ENCODE results near the gene ELAC2. TPM values are rescaled to one million over a fixed set of nuclear protein-coding genes. Genes with fewer than 3 reads are reported as not detected.

The ELAC2 gene
- total RNA-seq, 2 experiments from 2014 or later = 51.6 to 53.3 TPM

DNA sequence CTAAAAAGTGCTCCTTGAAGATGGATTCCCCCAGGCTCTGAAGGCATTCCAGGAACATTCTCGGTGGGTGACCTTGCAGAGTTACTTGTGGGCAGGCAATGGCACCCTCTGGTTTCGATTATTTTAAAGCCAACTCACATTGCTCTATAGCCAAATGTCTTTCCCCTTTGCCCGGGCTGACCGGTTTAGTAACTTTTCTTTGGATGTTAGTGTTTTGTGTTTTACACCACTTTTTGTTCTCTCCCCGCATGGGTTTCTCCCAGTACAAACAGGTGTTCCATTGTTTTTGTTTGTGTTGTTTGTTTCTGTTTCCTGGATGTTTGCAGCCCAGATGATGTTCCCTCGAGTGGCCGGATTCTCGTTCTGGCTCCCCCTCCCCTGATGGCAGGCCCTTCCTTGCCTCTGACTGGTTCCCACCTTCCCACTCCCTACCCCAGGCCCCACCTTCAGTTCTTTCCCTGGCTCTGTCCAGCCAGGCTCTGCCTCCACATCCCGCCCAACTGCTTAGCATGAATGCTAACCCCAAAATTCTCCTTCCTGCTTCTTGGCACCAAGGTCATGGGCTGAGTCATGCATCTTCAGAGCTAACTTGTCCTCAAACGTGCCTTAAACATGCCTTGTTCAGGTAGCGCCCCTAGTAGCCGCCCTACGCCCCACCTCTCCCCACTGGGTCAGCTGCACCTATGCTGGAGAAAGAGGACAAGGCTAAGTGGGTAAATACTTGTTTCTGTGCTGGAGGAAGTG is 40.6 kb downstream of the ELAC2 start:
- Histone ChIP-seq H3K27me3 (ENCODE audit: control insufficient read depth in 1 of 2, insufficient read depth in 2 of 2, low read length in 2 of 2) (peaks cover 3 to 14% of the 10 kb centered on the region in 2 experiments), H3K4me1 (ENCODE audit: insufficient read depth, low read length) (peaks cover 4% of the 10 kb centered on the region), H3K36me3 (ENCODE audit: insufficient read depth, low read length) (no peaks in the 10 kb centered on the region), H3K27ac (ENCODE audit: low read depth in 1 of 2, low read length in 2 of 2) (no peak overlapping the region), H3K9me3 (ENCODE audit: control insufficient read depth in 1 of 2, insufficient read depth in 1 of 2, low read length in 2 of 2) (peaks cover 0 to 14% of the 10 kb centered on the region in 2 experiments), H3K4me3 (ENCODE audit: low read length) (no peak overlapping the region)
- no peaks in the 10 kb centered on the region for H3K36me3 Mint-ChIP-seq (ENCODE audit: low read depth)
- peaks cover 50% of the 10 kb centered on the region for H3K27me3 Mint-ChIP-seq
- POLR2A ChIA-PET = no interaction called here
- H3K4me1 Mint-ChIP-seq (ENCODE audit: low read depth) = no peaks in the 10 kb centered on the region
- H3K27ac Mint-ChIP-seq = no peak overlapping the region
- TF ChIP-seq, protein P1, sequence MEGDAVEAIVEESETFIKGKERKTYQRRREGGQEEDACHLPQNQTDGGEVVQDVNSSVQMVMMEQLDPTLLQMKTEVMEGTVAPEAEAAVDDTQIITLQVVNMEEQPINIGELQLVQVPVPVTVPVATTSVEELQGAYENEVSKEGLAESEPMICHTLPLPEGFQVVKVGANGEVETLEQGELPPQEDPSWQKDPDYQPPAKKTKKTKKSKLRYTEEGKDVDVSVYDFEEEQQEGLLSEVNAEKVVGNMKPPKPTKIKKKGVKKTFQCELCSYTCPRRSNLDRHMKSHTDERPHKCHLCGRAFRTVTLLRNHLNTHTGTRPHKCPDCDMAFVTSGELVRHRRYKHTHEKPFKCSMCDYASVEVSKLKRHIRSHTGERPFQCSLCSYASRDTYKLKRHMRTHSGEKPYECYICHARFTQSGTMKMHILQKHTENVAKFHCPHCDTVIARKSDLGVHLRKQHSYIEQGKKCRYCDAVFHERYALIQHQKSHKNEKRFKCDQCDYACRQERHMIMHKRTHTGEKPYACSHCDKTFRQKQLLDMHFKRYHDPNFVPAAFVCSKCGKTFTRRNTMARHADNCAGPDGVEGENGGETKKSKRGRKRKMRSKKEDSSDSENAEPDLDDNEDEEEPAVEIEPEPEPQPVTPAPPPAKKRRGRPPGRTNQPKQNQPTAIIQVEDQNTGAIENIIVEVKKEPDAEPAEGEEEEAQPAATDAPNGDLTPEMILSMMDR (IDR thresholded peaks at IDR 0.05) = no peak
- no peak for ATAC-seq (ENCODE audit: poor library complexity)
- CTCF ChIA-PET = no interaction called here
- H3K9me3 Mint-ChIP-seq = no peaks in the 10 kb centered on the region
- no peak for DNase-seq
- intact Hi-C loops (cut with DNase I, micrococcal nuclease) = no loop called here
- no peak overlapping the region for H3K4me3 Mint-ChIP-seq

DNA sequence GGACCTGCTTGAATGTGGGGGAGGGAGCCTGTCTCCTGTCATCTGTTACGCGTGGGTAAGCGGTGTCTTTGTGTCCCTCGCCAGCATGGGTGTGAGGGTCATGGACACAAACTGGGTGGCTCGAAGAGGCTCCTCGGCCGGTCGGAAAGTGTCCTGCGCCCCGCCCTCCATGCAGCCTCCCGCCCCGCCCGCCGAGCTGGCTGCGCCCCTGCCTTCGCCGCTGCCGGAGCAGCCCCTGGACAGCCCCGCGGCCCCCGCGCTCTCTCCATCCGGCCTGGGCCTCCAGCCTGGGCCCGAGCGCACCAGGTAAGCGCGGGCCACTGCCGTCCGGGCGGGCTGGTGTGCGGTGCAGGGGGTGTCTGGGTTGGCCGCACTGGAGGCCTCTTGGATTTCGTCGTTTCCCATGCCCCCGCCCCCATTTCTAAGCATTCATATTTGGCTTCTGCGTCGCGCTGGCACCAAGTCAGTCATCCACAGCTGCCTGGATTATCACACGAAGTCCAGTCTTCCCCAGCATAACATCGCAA is 43.8 kb downstream of the ELAC2 start:
- H3K4me3 ChIP-seq (ENCODE audit: low read length) = no peak overlapping the region
- CTCF ChIA-PET = no interaction called here
- no peak for DNase-seq
- no peak for ATAC-seq (ENCODE audit: poor library complexity)
- POLR2A ChIA-PET = no interaction called here
- H3K4me1 Mint-ChIP-seq (ENCODE audit: low read depth) = no peaks in the 10 kb centered on the region
- peaks cover 58% of the 10 kb centered on the region for H3K27me3 Mint-ChIP-seq
- TF ChIP-seq, protein P1 (IDR thresholded peaks at IDR 0.05) = no peak
- H3K4me1 ChIP-seq (ENCODE audit: insufficient read depth, low read length) = no peaks in the 10 kb centered on the region
- no peaks in the 10 kb centered on the region for H3K36me3 ChIP-seq (ENCODE audit: insufficient read depth, low read length)
- no peaks in the 10 kb centered on the region for H3K36me3 Mint-ChIP-seq (ENCODE audit: low read depth)
- peaks cover 3 to 12% of the 10 kb centered on the region in 2 experiments for H3K27me3 ChIP-seq (ENCODE audit: control insufficient read depth in 1 of 2, insufficient read depth in 2 of 2, low read length in 2 of 2)
- H3K9me3 Mint-ChIP-seq = no peaks in the 10 kb centered on the region
- no peak overlapping the region for H3K4me3 Mint-ChIP-seq
- H3K27ac ChIP-seq (ENCODE audit: low read depth in 1 of 2, low read length in 2 of 2) = no peak overlapping the region
- intact Hi-C loops (cut with DNase I, micrococcal nuclease) = no loop called here
- no peak overlapping the region for H3K27ac Mint-ChIP-seq
- H3K9me3 ChIP-seq (ENCODE audit: control insufficient read depth in 1 of 2, insufficient read depth in 1 of 2, low read length in 2 of 2) = peaks cover 0 to 8% of the 10 kb centered on the region in 2 experiments

DNA sequence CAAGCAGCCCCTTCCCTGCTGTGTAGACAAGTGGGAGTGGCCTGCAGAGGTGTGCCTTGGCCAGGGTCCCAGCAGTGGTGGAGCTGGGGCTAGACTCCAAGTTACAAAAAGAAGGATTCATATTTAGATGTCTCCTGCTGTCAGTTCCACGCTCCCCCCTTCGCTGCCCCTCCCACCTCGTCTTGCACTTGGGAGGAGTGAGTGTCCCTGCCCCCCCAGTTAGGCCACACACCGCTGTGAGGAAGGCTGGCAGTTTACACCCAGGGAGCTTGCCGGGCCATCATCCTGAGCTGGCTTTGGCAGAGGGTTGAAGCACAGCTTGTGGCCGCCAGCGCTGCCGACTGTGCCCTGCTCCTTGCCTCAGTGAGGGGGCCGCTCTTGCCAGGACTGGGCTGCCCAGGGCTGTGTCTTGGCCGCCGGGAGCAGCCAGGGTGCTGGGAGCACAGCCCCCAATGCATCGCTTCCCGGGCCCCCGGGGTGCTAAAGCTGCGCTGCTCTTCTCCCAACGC is 44.3 kb downstream of the ELAC2 start:
- H3K27me3 Mint-ChIP-seq = peaks cover 55% of the 10 kb centered on the region

More for the DNA sequence above, 44.3 kb downstream of the ELAC2 start:
- no peak for ATAC-seq (ENCODE audit: poor library complexity)
- no peaks in the 10 kb centered on the region for H3K36me3 Mint-ChIP-seq (ENCODE audit: low read depth)
- CTCF ChIA-PET = no interaction called here
- no peaks in the 10 kb centered on the region for H3K9me3 Mint-ChIP-seq
- intact Hi-C loops (cut with DNase I, micrococcal nuclease) = no loop called here
- no peak overlapping the region for H3K27ac Mint-ChIP-seq
- peaks cover 3 to 10% of the 10 kb centered on the region in 2 experiments for H3K27me3 ChIP-seq (ENCODE audit: control insufficient read depth in 1 of 2, insufficient read depth in 2 of 2, low read length in 2 of 2)
- no peak overlapping the region for H3K4me3 Mint-ChIP-seq
- POLR2A ChIA-PET = no interaction called here
- H3K9me3 ChIP-seq (ENCODE audit: control insufficient read depth in 1 of 2, insufficient read depth in 1 of 2, low read length in 2 of 2) = peaks cover 0 to 8% of the 10 kb centered on the region in 2 experiments
- H3K4me1 Mint-ChIP-seq (ENCODE audit: low read depth) = no peaks in the 10 kb centered on the region
- H3K4me1 ChIP-seq (ENCODE audit: insufficient read depth, low read length) = no peaks in the 10 kb centered on the region
- TF ChIP-seq, protein P1 (IDR thresholded peaks at IDR 0.05) = no peak
- DNase-seq = no peak
- no peak overlapping the region for H3K4me3 ChIP-seq (ENCODE audit: low read length)
- no peaks in the 10 kb centered on the region for H3K36me3 ChIP-seq (ENCODE audit: insufficient read depth, low read length)
- H3K27ac ChIP-seq (ENCODE audit: low read depth in 1 of 2, low read length in 2 of 2) = no peak overlapping the region
